AG20443 (cell line): ENCODE measurements around the gene HLA-DPB1.
"Not testable (repeated sequence)": the region's sequence is repeated elsewhere in the genome, so short reads cannot be mapped to it uniquely, and the experiment has no call there.

ENCODE experiments used
- DNase-seq: peaks from one replicate; pipeline ENCODE4 v3.0.0; 2012; ENCODE audit warnings: low spot score, mixed read lengths

The HLA-DPB1 gene

GRCh38 chr6:33075568-33076405 is at the start of gene HLA-DPB1:
Gene HLA-DPB1, plus strand, starts transcription at chr6:33075990. Its CDS starts 52 bp downstream, at chr6:33076042.
- peak; percentile 78 for DNase-seq

- no peak for DNase-seq
These were observed 47.5 kb upstream of the HLA-DPB1 start for GRCh38 chr6:33028220-33028849.

DNA sequence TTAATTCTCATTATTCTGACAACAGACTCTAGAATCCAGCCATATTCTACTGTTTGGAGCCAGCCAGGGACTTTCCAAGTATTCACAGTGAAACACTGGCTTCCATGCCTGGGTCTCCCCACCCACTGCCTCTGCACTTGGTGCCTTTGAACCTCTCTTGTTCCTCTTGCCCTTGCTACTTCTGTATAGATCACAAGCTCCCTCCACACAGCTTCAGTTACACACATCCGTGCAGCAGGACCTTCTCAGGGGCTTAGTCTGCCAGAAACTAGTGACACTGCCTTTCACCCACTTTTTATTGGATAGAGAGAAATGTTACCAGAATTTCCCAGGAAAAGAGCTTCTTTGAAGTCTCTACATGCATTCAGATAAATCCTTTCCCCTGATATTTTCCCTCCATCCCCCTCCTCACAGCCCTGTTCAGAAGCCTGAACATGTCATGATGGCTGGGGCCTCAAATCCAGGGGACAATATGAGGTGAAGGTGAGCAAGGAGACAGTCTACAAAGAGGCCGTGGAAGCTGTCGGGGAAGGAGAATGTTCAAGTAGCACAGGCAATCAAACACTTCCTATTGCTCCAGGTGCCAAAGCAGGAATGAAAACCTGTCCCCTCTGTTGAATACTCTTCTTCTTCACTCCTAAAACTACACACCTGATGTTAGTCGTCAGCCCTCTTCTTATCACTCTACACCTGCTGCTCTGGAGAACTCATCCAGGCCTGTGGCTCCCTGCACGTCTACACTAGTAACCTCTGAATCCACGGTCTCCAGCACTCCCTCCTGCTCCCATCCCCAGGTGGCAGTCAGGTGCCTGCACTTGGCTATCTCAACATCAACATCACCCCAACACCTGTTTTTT is 46.2 kb upstream of the HLA-DPB1 start:
- no peak for DNase-seq

GRCh38 chr6:33030245-33030644 is 45.5 kb upstream of the HLA-DPB1 start:
- no peak for DNase-seq

DNA sequence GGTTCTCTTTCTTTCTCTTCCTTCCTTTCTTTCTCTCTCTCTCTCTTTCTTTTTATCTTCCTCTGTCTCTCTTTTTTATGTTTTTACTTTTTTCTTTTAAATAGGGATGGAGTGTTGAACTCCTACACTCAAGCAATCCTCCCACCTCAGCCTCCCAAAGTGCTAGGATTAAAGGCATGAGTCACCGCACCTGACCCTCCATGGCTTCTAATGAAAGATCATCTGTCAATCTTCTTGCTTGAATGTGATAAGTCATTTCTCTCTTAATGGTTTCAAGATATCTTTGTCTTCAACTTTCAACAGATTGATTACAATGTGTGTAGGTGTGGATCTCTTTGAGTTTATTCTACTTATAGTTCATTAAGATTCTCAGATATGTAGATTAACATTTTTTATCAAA is 41.2 kb upstream of the HLA-DPB1 start:
- DNase-seq, result no peak

DNA sequence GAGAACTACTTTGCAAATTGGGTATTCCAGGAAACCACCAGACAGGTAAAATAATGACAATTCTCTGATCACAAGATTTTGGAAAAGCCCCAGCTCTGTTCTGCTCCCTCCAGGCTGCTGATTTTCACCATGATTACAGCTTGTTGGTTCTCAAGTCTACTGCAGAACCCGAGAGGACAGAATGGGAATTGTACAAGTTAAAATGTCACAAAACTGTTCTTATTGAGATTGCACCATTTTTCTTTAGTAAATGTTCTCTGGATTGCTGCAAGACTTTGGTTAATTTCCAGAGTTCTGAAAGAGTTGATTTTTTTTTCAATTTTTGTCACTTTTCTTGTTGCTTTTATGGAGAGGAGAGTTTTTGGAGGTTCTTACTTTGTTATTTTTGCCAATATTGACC is 39.3 kb upstream of the HLA-DPB1 start:
- no peak for DNase-seq

DNA sequence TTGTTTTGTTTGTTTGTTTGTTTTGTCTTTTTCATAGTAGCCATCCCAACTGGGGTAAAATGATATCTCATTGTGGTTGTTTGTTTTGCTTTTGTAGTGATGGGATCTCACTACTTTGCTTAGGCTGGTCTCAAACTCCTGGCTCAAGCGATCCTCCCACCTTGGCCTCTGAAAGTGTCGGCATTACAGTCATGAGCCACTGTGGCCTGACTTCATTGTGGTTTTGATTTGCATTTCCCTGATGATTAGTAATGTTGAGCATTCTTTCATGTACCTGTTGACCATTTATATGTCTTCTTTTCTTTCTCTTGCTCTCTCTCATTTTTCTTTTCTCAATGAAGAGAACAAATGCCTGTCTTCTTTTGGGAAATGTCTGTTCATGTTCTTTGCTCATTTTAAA is 35.6 kb upstream of the HLA-DPB1 start:
- DNase-seq, result no peak

DNA sequence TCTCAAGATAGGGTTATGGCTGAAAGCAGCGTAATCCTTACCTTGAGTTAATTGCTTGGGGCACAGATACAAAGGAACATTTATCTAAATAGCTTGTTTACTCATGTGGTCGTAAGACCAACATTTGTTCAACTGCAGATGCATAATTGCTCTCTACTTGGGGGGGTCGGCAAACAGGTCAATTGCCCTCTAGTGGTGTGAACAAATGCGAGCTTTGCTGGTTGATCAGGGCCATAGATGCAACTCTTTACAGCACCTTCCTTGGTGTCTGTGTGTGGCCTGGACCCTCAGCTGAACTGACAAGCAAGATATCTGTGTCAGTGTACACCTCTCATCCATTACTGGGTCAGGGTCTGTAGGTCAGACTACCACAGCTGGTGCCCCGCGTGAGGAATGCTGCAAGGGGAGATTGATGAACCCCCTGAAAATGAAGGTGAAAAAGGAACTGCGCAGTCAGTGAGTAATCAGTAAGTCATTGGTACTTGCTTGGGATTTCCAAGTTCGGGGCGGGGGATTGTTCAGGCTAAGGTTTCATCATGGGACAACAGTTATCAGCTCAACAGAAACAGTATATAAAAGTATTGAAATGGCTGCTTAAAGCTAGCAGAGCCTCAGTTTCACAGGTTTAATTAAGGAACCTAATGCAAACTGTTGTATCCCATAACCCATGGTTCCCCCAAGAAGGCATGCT is 26.3 kb upstream of the HLA-DPB1 start:
- no peak for DNase-seq

DNA sequence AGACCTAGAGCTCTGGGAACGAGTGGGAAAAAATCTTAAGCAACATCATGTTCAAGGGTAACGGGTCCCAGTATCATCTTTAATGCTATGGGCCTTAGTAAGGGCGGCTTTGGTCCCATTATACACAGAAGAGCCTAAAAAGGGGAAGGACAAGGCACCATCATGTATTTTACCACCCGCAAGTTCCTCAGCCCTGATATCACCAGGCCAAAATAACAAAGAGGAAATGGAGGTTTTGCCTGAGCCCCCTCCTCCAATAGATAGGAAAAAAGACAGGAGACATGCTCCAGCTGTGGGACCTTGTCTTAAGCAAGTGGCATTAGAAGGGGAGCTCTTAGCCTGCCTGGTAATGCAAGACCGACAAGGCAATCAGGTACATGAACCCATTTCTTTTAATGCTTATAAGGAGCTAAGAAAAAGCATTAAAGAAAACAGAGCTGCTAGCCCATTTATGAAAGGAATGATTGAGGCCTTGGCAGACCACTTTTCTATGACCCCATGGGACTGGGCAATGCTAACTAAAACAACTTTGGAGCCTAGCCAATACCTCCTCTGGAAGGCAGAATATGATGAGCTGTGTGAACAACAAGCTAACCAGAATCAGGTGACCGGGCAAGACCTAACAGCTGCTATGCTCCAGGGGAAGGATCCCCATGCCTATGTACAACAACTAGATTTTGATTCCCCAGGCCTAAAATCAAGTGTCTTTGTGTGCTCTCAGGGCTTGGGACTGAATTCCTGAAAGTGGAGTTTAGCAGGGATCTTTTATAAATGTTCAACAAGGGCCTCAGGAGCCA is 25.6 kb upstream of the HLA-DPB1 start:
- no peak for DNase-seq

DNA sequence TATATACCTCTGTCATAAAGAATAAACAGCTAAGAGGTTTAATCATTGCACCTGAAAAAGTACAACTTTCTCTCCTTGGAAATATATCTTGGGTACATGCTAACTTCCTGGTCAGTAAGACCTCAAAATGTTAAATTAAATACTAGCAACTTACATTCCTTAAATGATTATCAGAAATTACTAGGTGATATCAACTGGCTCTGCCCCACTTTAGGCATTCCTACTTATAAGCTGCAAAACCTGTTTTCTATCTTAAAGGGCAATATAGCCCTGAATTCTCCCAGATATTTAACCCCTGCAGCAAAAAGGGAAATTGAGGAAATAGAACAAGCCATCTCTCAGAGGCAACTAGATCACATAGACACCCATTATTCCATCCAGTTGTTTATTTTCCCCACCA is 23.2 kb upstream of the HLA-DPB1 start:
- no peak for DNase-seq

GRCh38 chr6:33053230-33053629 is 22.6 kb upstream of the HLA-DPB1 start:
- no peak for DNase-seq

DNA sequence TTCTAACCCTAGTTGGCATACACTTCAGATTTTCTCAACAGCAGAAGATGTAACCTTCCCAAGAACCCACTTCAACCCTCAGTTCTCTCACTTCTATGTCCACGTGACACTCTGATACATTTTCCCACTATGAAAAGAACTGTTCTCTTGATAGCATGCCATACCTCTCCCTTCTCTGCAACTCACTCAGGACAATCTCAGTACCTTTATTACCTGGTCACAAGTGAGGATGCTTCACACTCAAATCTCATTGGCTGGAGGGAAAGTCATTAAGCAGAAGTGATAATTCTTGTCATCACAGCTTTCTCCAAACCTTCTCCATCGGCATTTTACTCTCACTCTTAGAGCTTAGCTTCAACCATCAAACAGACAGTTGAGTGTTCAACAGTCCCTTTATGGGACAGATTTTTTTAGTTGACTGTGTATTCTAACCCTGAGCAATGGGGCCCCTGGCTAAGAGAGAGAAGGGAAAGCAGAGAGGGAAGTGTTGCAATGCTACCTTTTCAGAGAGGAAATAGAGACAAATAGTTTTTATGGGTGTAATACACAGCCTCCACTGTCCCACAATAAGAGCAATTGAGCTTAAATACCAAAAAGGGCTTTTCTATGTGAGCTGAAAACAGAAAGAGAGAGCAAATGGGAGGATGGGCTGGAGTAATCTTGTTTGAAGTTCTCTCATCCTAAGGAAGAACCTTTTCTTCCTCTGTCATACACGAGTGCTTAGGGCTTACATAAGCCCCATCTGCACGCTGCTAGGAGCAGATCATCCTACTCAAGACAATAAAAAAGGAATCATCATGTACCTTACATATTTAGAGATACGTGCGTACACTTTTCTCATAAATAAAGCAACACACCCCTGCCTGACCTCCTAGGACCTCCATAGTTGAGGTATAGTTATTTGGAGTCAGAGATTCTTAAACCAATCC is 18.3 kb upstream of the HLA-DPB1 start:
- no peak for DNase-seq

GRCh38 chr6:33061987-33062386 is 13.8 kb upstream of the HLA-DPB1 start:
- DNase-seq, result no peak

GRCh38 chr6:33063435-33063834 is 12.4 kb upstream of the HLA-DPB1 start:
- not testable (repeated sequence) for DNase-seq

GRCh38 chr6:33064723-33065122 is 11.1 kb upstream of the HLA-DPB1 start:
- no peak for DNase-seq

DNA sequence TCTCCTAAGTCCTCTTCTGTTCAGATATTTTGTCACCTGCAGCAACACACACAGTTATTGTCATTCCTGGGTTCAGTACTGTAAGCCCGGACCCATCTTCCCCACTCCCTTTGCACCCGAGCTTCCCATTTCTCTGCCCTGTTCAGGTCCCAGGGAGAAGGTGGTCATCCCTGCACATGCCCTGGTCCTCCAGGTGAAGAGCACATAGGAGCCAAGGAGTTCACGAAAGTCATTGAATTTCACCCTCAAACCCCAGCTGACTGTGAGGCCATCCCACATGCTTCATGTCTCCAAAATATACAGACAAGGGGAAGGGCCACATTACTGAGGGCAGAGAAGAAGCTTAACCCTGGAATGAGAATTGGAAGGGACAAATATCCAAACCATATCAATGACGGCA is 10.5 kb upstream of the HLA-DPB1 start:
- DNase-seq, result no peak

DNA sequence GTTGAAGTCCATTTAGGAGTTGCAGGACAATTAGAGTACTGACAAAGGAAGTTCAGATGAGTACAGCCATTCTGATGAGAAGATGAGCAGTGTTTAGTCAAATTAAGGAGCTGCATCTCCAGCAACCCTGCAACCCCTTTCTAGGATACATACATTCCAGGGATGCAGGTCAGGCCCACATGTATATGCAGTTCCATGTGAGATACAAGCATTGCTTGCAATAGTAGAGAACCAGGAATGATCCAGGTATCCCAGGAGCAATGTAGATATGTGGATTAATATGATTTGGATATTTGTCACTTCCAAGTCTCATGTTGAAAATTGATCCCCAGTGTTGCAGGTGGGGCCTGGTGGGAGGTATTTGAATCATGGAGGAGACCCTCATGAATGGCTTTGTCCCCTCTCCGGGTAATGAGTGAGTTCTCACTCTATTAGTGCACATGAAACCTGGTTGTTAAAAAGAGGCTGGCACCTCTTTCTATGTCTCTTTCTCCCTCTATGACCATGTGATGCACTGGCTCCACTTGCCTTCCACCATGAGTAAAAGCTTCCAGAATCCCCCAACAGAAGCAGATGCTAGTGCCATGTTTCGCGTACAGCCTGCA is 8.8 kb upstream of the HLA-DPB1 start:
- DNase-seq, result no peak

DNA sequence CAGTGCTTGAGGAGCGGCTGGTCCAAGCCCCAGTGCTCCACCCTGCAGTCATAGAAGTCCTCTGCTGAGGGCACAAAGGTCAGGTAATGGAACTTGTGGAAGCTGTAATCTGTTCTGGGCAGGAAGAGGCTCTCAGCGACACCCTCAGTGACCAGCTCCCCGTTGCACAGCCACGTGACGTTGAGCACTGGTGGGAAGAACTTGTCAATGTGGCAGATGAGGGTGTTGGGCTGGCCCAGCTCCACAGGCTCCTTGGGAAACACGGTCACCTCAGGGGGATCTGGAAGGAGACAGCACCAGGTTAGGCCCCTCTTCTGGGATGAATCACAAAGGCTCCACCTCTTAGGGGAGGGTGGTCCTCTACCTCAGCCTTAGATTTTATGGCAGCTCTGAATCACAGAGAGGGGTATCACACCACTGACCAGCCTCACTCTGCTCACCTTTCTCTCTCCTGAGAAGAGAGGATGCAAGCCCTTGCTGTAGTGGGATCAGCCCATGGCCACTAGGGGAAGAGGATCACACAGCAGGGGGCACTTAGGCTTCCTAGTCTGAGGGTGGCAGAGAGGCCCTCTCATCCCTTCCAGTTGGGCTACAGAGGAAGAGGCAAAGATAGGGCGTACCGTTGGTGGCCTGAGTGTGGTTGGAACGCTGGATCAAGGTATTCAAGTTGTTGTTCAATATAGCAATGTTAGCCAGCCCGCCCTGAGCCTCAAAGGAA is 6.6 kb upstream of the HLA-DPB1 start:
- DNase-seq, result no peak

GRCh38 chr6:33070909-33071308 is 4.9 kb upstream of the HLA-DPB1 start:
- no peak for DNase-seq
